HCT116 (cell line): ENCODE results near the gene SLC27A2. TPM values are rescaled to one million over a fixed set of nuclear protein-coding genes. Genes with fewer than 3 reads are reported as not detected.

Experiments
- ATAC-seq: fragments of 200-7000 bp; cut with Tn5 transposase; 2 replicates; pipeline ENCODE4 v1.9.1; 2020; ENCODE audit warnings: mild to moderate bottlenecking, moderate library complexity
- BruUV-seq: library from RNA; stranded (reverse); fragments of 400-500 nt; replicated peaks from 2 replicates; lab custom pipeline; 2021; lab: Mats Ljungman, UMichigan
- CTCF ChIA-PET: fragments of 300-600 bp; sonication (Branson Sonifier 250); formaldehyde crosslinking; loops from one replicate; lab custom pipeline; 2021; ENCODE audit warnings: antibody characterized with exemption; lab: Charles Lee
- POLR2A ChIA-PET: fragments of 300-600, 350-600 bp; sonication (Branson Sonifier 250); formaldehyde crosslinking; loops from one replicate; lab custom pipeline; 2021; ENCODE audit warnings: antibody characterized with exemption; lab: Charles Lee
- RAD21 ChIA-PET, 2 experiments: fragments of 300-600 bp; sonication (Branson Sonifier 250); formaldehyde crosslinking; loops; one replicate each; lab custom pipeline; 2023; ENCODE audit warnings: low total read pairs in 2 of 2; ENCODE audit not compliant: uncharacterized antibody in 2 of 2, unreplicated experiment in 2 of 2, low non-redundant PET in 1 of 2; lab: Charles Lee
- DNase-seq: peaks from one replicate; pipeline ENCODE4 v3.0.0-alpha.2; 2010; ENCODE audit warnings: low read depth, low spot score
- H2AFZ ChIP-seq: fragments of 200-600 bp; shearing (Covaris generic), sonication (generic); 2 replicates; pipeline ENCODE4 v1.6.1; 2017; ENCODE audit warnings: low read depth, mixed run types, mixed read lengths, antibody characterized with exemption, low read length; ENCODE audit not compliant: poor library complexity, severe bottlenecking
- H3K27ac ChIP-seq: 2 replicates; pipeline ENCODE4 v1.5.1; 2012; ENCODE audit warnings: low read depth, low read length
- H3K27me3 ChIP-seq: fragments of 200-600 bp; sonication (generic); 2 replicates; pipeline ENCODE4 v1.6.1; 2016; ENCODE audit warnings: mixed run types, low read length, mixed read lengths; ENCODE audit not compliant: insufficient read depth
- H3K36me3 ChIP-seq, 2 experiments: fragments of 200-500 bp in 1 of 2; fragments of 200-600 bp in 1 of 2; sonication (Bioruptor generic) in 1 of 2; sonication (generic) in 1 of 2; 2 replicates each; pipeline versions ENCODE4 v1.5.1 to v1.6.1; 2014 to 2016; ENCODE audit warnings: low read length in 2 of 2, inconsistent platforms in 1 of 2, mixed read lengths in 1 of 2, mixed run types in 1 of 2; ENCODE audit not compliant: insufficient read depth in 2 of 2, control insufficient read depth in 1 of 2
- H3K4me1 ChIP-seq, 2 experiments: fragments of 200-600 bp in 1 of 2; sonication (generic) in 1 of 2; 2 replicates each; pipeline versions ENCODE4 v1.5.1 to v1.6.1; 2012 to 2017; ENCODE audit warnings: low read length in 2 of 2, inconsistent platforms in 1 of 2, mild to moderate bottlenecking in 1 of 2, mixed read lengths in 1 of 2, mixed run types in 1 of 2, moderate library complexity in 1 of 2; ENCODE audit not compliant: insufficient read depth in 2 of 2, control insufficient read depth in 1 of 2
- H3K4me2 ChIP-seq: fragments of 200-600 bp; sonication (generic); 2 replicates; pipeline ENCODE4 v1.6.1; 2017; ENCODE audit warnings: mixed run types, low read length, mixed read lengths
- H3K4me3 ChIP-seq, 2 experiments: fragments of 200-600 bp in 1 of 2; sonication (generic) in 1 of 2; replicated peaks in 1 of 2; 2 replicates each; pipeline ENCODE4 v1.5.1; 2011 to 2016; ENCODE audit warnings: low read length in 2 of 2, control low read depth in 1 of 2, low read depth in 1 of 2, mild to moderate bottlenecking in 1 of 2, mixed read lengths in 1 of 2, mixed run types in 1 of 2
- H3K79me2 ChIP-seq: fragments of 200-600 bp; sonication (generic); 2 replicates; pipeline ENCODE4 v1.6.1; 2017; ENCODE audit warnings: mild to moderate bottlenecking, mixed run types, low read length, moderate library complexity, mixed read lengths; ENCODE audit not compliant: insufficient read depth
- H3K9ac ChIP-seq: fragments of 200-600 bp; sonication (generic); 2 replicates; pipeline ENCODE4 v1.6.1; 2016; ENCODE audit warnings: low read length, mixed read lengths
- H3K9me2 ChIP-seq: fragments of 200-600 bp; sonication (generic), shearing (Covaris generic); 2 replicates; pipeline ENCODE4 v1.6.1; 2017; ENCODE audit warnings: mixed run types, mild to moderate bottlenecking, moderate library complexity; ENCODE audit not compliant: insufficient read depth
- H3K9me3 ChIP-seq, 2 experiments: fragments of 200-500 bp in 1 of 2; fragments of 200-600 bp in 1 of 2; sonication (Bioruptor generic) in 1 of 2; sonication (generic) in 1 of 2; 2 replicates each; pipeline ENCODE4 v1.6.1; 2014 to 2017; ENCODE audit warnings: low read length in 2 of 2, mixed read lengths in 2 of 2, inconsistent platforms in 1 of 2, low read depth in 1 of 2, mild to moderate bottlenecking in 1 of 2, mixed run types in 1 of 2, moderate library complexity in 1 of 2; ENCODE audit not compliant: control insufficient read depth in 1 of 2, insufficient read depth in 1 of 2
- H4K20me1 ChIP-seq: fragments of 200-600 bp; sonication (generic), shearing (Covaris generic); 2 replicates; pipeline ENCODE4 v1.6.1; 2017; ENCODE audit warnings: mixed run types, mild to moderate bottlenecking, moderate library complexity; ENCODE audit not compliant: insufficient read depth
- ATF3 ChIP-seq: IDR thresholded peaks from 2 replicates; pipeline ENCODE4 v1.6.1; 2012
- CBX3 ChIP-seq: IDR thresholded peaks from 2 replicates; pipeline ENCODE4 v1.6.1; 2012; ENCODE audit warnings: low read depth
- CEBPB ChIP-seq: IDR thresholded peaks from 2 replicates; pipeline ENCODE4 v1.6.1; 2012; ENCODE audit warnings: low read depth
- ELF1 ChIP-seq: IDR thresholded peaks from 2 replicates; pipeline ENCODE4 v1.6.1; 2012; ENCODE audit warnings: low read depth, borderline replicate concordance
- EZH2phosphoT487 ChIP-seq: fragments of 200-600 bp; IDR thresholded peaks from 2 replicates; pipeline ENCODE4 v1.6.1; 2018; ENCODE audit warnings: antibody characterized with exemption, borderline replicate concordance
- FOSL1 ChIP-seq: IDR thresholded peaks from 2 replicates; pipeline ENCODE4 v1.6.1; 2012; ENCODE audit warnings: low read depth
- JUND ChIP-seq: IDR thresholded peaks from 2 replicates; pipeline ENCODE4 v1.6.1; 2012
- MAX ChIP-seq: IDR thresholded peaks from 2 replicates; pipeline ENCODE4 v1.6.1; 2012
- POLR2AphosphoS5 ChIP-seq: IDR thresholded peaks from 2 replicates; pipeline ENCODE4 v1.6.1; 2011; ENCODE audit warnings: mild to moderate bottlenecking, low read depth, low read length, moderate library complexity
- REST ChIP-seq: IDR thresholded peaks from 2 replicates; pipeline ENCODE4 v1.6.1; 2012; ENCODE audit warnings: low read depth
- SP1 ChIP-seq: IDR thresholded peaks from 2 replicates; pipeline ENCODE4 v1.6.1; 2012; ENCODE audit warnings: low read depth
- SRF ChIP-seq: IDR thresholded peaks from 2 replicates; pipeline ENCODE4 v1.6.1; 2012; ENCODE audit warnings: low read depth
- TCF7L2 ChIP-seq: IDR thresholded peaks from 2 replicates; pipeline ENCODE4 v1.7.0; 2011; ENCODE audit warnings: borderline replicate concordance, inconsistent platforms; ENCODE audit not compliant: insufficient read depth, insufficient read length; ENCODE audit errors: extremely low read depth
- YY1 ChIP-seq: IDR thresholded peaks from 2 replicates; pipeline ENCODE4 v1.6.1; 2011; ENCODE audit warnings: low read length, low read depth, moderate library complexity, mild to moderate bottlenecking; ENCODE audit not compliant: insufficient replicate concordance; ENCODE audit errors: extremely low read depth
- ZFX ChIP-seq: fragments of 450-650 bp; IDR thresholded peaks from 2 replicates; pipeline ENCODE4 v1.6.1; 2017
- ZNF274 ChIP-seq: fragments of 200-500 bp; sonication (Bioruptor generic); IDR thresholded peaks from 2 replicates; pipeline ENCODE4 v1.6.1; 2014; ENCODE audit warnings: mild to moderate bottlenecking, low read depth, low read length, inconsistent platforms
- intact Hi-C: fragments of 100-400 bp; cut with micrococcal nuclease; formaldehyde crosslinking; loops from 2 replicates; pipeline ENCODE4 v1.10.0; 2022
- total RNA-seq: library from RNA; stranded (reverse); gene quantifications from one replicate; pipeline ENCODE4 v1.2.1, GENCODE V29; 2021; ENCODE audit not compliant: unreplicated experiment

Gene SLC27A2
- total RNA-seq, 1 experiment from 2014 or later, result 14.0 TPM

GRCh38 chr15:50168379-50168778 lies 13.6 kb upstream of the SLC27A2 start:
- TF ChIP-seq EZH2phosphoT487, result no peak
- TF ChIP-seq CBX3, result no peak
- no peak for TF ChIP-seq TCF7L2
- no peak for TF ChIP-seq JUND
- no peak for TF ChIP-seq YY1
- no peak for TF ChIP-seq ZNF274
- TF ChIP-seq POLR2AphosphoS5, result no peak
- TF ChIP-seq, all 23 proteins: peak for 0
- H3K4me3 ChIP-seq, result no peak overlapping the region
- H3K27me3 ChIP-seq, result no peaks in the 10 kb centered on the region
- no peak overlapping the region; the same call in 1 of the 2 replicates for H3K4me2 ChIP-seq
- ATAC-seq, result no peak
- no peaks in the 10 kb centered on the region for H4K20me1 ChIP-seq
- POLR2A ChIA-PET, result no interaction called here
- CTCF ChIA-PET, result no interaction called here
- H3K9ac ChIP-seq, result no peak overlapping the region
- no peaks in the 10 kb centered on the region for H3K36me3 ChIP-seq
- no peaks in the 10 kb centered on the region for H3K79me2 ChIP-seq
- peaks cover 7 to 32% of the 10 kb centered on the region in 2 experiments for H3K4me1 ChIP-seq
- no TSS peak for BruUV-seq
- RAD21 ChIA-PET, result no interaction called here
- intact Hi-C loops, result no loop called here
- H3K9me2 ChIP-seq, result no peaks in the 10 kb centered on the region
- DNase-seq, result no peak
- no peaks in the 10 kb centered on the region for H3K9me3 ChIP-seq
- H2AFZ ChIP-seq, result no peak overlapping the region
- H3K27ac ChIP-seq, result no peak overlapping the region

- no peaks in the 10 kb centered on the region for H3K9me2 ChIP-seq
- BruUV-seq, result no TSS peak
- no peak overlapping the region; the same call in 1 of the 2 replicates for H3K4me2 ChIP-seq
- H4K20me1 ChIP-seq, result no peaks in the 10 kb centered on the region
- ATAC-seq (no peak), DNase-seq (no peak)
- H3K4me3 ChIP-seq, result no peak overlapping the region
- no peaks in the 10 kb centered on the region for H3K9me3 ChIP-seq
- H3K79me2 ChIP-seq, result no peaks in the 10 kb centered on the region
- no peak overlapping the region for H3K27ac ChIP-seq
- no peaks in the 10 kb centered on the region for H3K27me3 ChIP-seq
- no peak overlapping the region for H2AFZ ChIP-seq
- H3K36me3 ChIP-seq, result no peaks in the 10 kb centered on the region
- intact Hi-C loops, result no loop called here
- TF ChIP-seq SRF, result no peak
- no peak for TF ChIP-seq MAX
- no peak for TF ChIP-seq ATF3
- TF ChIP-seq CEBPB, result no peak
- no peak for TF ChIP-seq ZFX
- no peak for TF ChIP-seq SP1
- TF ChIP-seq FOSL1, result no peak
- TF ChIP-seq ELF1, result no peak
- TF ChIP-seq REST, result no peak
- no peak for TF ChIP-seq CBX3
- ChIA-PET RAD21 (no interaction called here), POLR2A (no interaction called here), CTCF (no interaction called here)
- H3K4me1 ChIP-seq, result peaks cover 2 to 27% of the 10 kb centered on the region in 2 experiments
- no peak overlapping the region for H3K9ac ChIP-seq
Observed at GRCh38 chr15:50168783-50169411, 13.1 kb upstream of the SLC27A2 start.
